ENCODE measurements around the gene ATP8A2. TPM values are rescaled to one million over a fixed set of nuclear protein-coding genes. Genes with fewer than 3 reads are reported as not detected.
"Not testable (repeated sequence)": the region's sequence is repeated elsewhere in the genome, so short reads cannot be mapped to it uniquely, and the experiment has no call there.

Gene ATP8A2
- polyA plus RNA-seq, 3 donors from 2014 or later = 0.20 to 0.38 TPM; not detected in 1

- Mint-ChIP-seq H3K27me3 (ENCODE audit: low read depth in 3 of 3) (peaks cover 0 to 6% (median 5%) of the 10 kb centered on the region in 3 donors), H3K9me3 (peaks cover 0 to 2% (median 0%) of the 10 kb centered on the region in 6 donors), H3K27ac (no peak overlapping the region), H3K4me3 (no peak overlapping the region), H3K36me3 (no peaks in the 10 kb centered on the region), H3K4me1 (no peaks in the 10 kb centered on the region)
- no peak for DNase-seq
Observed at GRCh38 chr13:25494698-25495411, 123.1 kb downstream of the ATP8A2 start.

GRCh38 chr13:25501231-25501630 lies 129.5 kb downstream of the ATP8A2 start:
- no peaks in the 10 kb centered on the region for H3K36me3 Mint-ChIP-seq
- H3K27me3 Mint-ChIP-seq (ENCODE audit: low read depth in 3 of 3) = peaks cover 0 to 8% (median 6%) of the 10 kb centered on the region in 3 donors
- no peak overlapping the region for H3K27ac Mint-ChIP-seq
- no peak for DNase-seq
- H3K4me3 Mint-ChIP-seq = no peak overlapping the region
- H3K4me1 Mint-ChIP-seq = no peaks in the 10 kb centered on the region
- no peaks in the 10 kb centered on the region for H3K9me3 Mint-ChIP-seq

GRCh38 chr13:25502031-25502430 lies 130.3 kb downstream of the ATP8A2 start:
- no peak overlapping the region for H3K4me3 Mint-ChIP-seq
- H3K27ac Mint-ChIP-seq = no peak overlapping the region
- H3K27me3 Mint-ChIP-seq (ENCODE audit: low read depth in 3 of 3) = peaks cover 0 to 8% (median 6%) of the 10 kb centered on the region in 3 donors
- no peaks in the 10 kb centered on the region for H3K36me3 Mint-ChIP-seq
- no peak for DNase-seq
- no peaks in the 10 kb centered on the region for H3K9me3 Mint-ChIP-seq
- no peaks in the 10 kb centered on the region for H3K4me1 Mint-ChIP-seq

GRCh38 chr13:25502551-25502950 lies 130.8 kb downstream of the ATP8A2 start:
- Mint-ChIP-seq H3K9me3 (no peaks in the 10 kb centered on the region), H3K27ac (no peak overlapping the region), H3K4me1 (no peaks in the 10 kb centered on the region), H3K27me3 (ENCODE audit: low read depth in 3 of 3) (peaks cover 0 to 8% (median 6%) of the 10 kb centered on the region in 3 donors), H3K4me3 (no peak overlapping the region), H3K36me3 (no peaks in the 10 kb centered on the region)
- DNase-seq = no peak

GRCh38 chr13:25503856-25504255 lies 132.1 kb downstream of the ATP8A2 start:
- no peaks in the 10 kb centered on the region for H3K4me1 Mint-ChIP-seq
- H3K9me3 Mint-ChIP-seq = peaks cover 0 to 3% (median 0%) of the 10 kb centered on the region in 6 donors
- H3K36me3 Mint-ChIP-seq = no peaks in the 10 kb centered on the region
- H3K27ac Mint-ChIP-seq = no peak overlapping the region
- peaks cover 0 to 8% (median 6%) of the 10 kb centered on the region in 3 donors for H3K27me3 Mint-ChIP-seq (ENCODE audit: low read depth in 3 of 3)
- DNase-seq = no peak
- no peak overlapping the region for H3K4me3 Mint-ChIP-seq

GRCh38 chr13:25507841-25508240 lies 136.1 kb downstream of the ATP8A2 start:
- Mint-ChIP-seq H3K4me1 (no peaks in the 10 kb centered on the region), H3K36me3 (no peaks in the 10 kb centered on the region)

GRCh38 chr13:25513060-25513459 lies 141.3 kb downstream of the ATP8A2 start:
- DNase-seq; H3K4me3 Mint-ChIP-seq; H3K27me3 Mint-ChIP-seq (ENCODE audit: low read depth in 3 of 3); H3K4me1 Mint-ChIP-seq; H3K36me3 Mint-ChIP-seq; H3K9me3 Mint-ChIP-seq; H3K27ac Mint-ChIP-seq: not testable (repeated sequence)

More at GRCh38 chr13:25507841-25508240, 136.1 kb downstream of the ATP8A2 start:
- no peak for DNase-seq
- no peak overlapping the region for H3K27ac Mint-ChIP-seq
- no peak overlapping the region for H3K4me3 Mint-ChIP-seq
- H3K9me3 Mint-ChIP-seq = peaks cover 0 to 6% (median under 1%) of the 10 kb centered on the region in 6 donors
- peaks cover 2 to 3% (median 3%) of the 10 kb centered on the region in 3 donors for H3K27me3 Mint-ChIP-seq (ENCODE audit: low read depth in 3 of 3)

GRCh38 chr13:25518441-25518840 lies 146.7 kb downstream of the ATP8A2 start:
- no peaks in the 10 kb centered on the region for H3K36me3 Mint-ChIP-seq
- H3K4me3 Mint-ChIP-seq = no peak overlapping the region
- no peak for DNase-seq
- no peaks in the 10 kb centered on the region for H3K4me1 Mint-ChIP-seq
- H3K9me3 Mint-ChIP-seq = peaks cover 0 to 8% (median 2%) of the 10 kb centered on the region in 6 donors
- no peak overlapping the region for H3K27ac Mint-ChIP-seq
- H3K27me3 Mint-ChIP-seq (ENCODE audit: low read depth in 3 of 3) = peaks cover 1 to 11% (median 2%) of the 10 kb centered on the region in 3 donors

GRCh38 chr13:25525884-25526283 lies 154.1 kb downstream of the ATP8A2 start:
- peaks cover 8 to 47% (median 20%) of the 10 kb centered on the region in 6 donors for H3K9me3 Mint-ChIP-seq
- no peaks in the 10 kb centered on the region for H3K4me1 Mint-ChIP-seq
- DNase-seq = no peak
- no peak overlapping the region for H3K27ac Mint-ChIP-seq
- no peak overlapping the region for H3K4me3 Mint-ChIP-seq
- peaks cover 0 to 13% (median 4%) of the 10 kb centered on the region in 3 donors for H3K36me3 Mint-ChIP-seq
- H3K27me3 Mint-ChIP-seq (ENCODE audit: low read depth in 3 of 3) = peaks cover 3 to 23% (median 4%) of the 10 kb centered on the region in 3 donors

GRCh38 chr13:25528266-25528665 lies 156.5 kb downstream of the ATP8A2 start:
- Mint-ChIP-seq H3K4me3 (no peak overlapping the region), H3K4me1 (no peaks in the 10 kb centered on the region), H3K27ac (no peak overlapping the region), H3K27me3 (ENCODE audit: low read depth in 3 of 3) (peaks cover 3 to 18% (median 4%) of the 10 kb centered on the region in 3 donors), H3K36me3 (peaks cover 0 to 13% (median 4%) of the 10 kb centered on the region in 3 donors), H3K9me3 (peaks cover 8 to 44% (median 18%) of the 10 kb centered on the region in 6 donors)
- DNase-seq = no peak

- no peak for DNase-seq
- H3K4me3 Mint-ChIP-seq = no peak overlapping the region
- H3K27ac Mint-ChIP-seq = no peak overlapping the region
- peaks cover 0 to 13% (median 4%) of the 10 kb centered on the region in 3 donors for H3K36me3 Mint-ChIP-seq
- peaks cover 8 to 36% (median 15%) of the 10 kb centered on the region in 6 donors for H3K9me3 Mint-ChIP-seq
- H3K27me3 Mint-ChIP-seq (ENCODE audit: low read depth in 3 of 3) = peaks cover 2 to 16% (median 3%) of the 10 kb centered on the region in 3 donors
- H3K4me1 Mint-ChIP-seq = no peaks in the 10 kb centered on the region
Observed at GRCh38 chr13:25529425-25529824, 157.7 kb downstream of the ATP8A2 start.

- H3K36me3 Mint-ChIP-seq = no peaks in the 10 kb centered on the region
Observed at GRCh38 chr13:25538276-25538675, 166.5 kb downstream of the ATP8A2 start.

GRCh38 chr13:25541434-25542123 lies 169.8 kb downstream of the ATP8A2 start:
- Mint-ChIP-seq H3K27ac (no peak overlapping the region), H3K27me3 (ENCODE audit: low read depth in 3 of 3) (peaks cover 0 to 5% (median 4%) of the 10 kb centered on the region in 3 donors), H3K4me1 (no peaks in the 10 kb centered on the region), H3K36me3 (peaks cover 0 to 4% (median 0%) of the 10 kb centered on the region in 3 donors), H3K9me3 (peaks cover 0 to 2% (median 0%) of the 10 kb centered on the region in 6 donors), H3K4me3 (no peak overlapping the region)
- DNase-seq = no peak

More at GRCh38 chr13:25538276-25538675, 166.5 kb downstream of the ATP8A2 start:
- Mint-ChIP-seq H3K4me3 (no peak overlapping the region), H3K27me3 (ENCODE audit: low read depth in 3 of 3) (no peaks in the 10 kb centered on the region), H3K27ac (no peak overlapping the region), H3K4me1 (no peaks in the 10 kb centered on the region), H3K9me3 (no peaks in the 10 kb centered on the region)
- no peak for DNase-seq

- not testable (repeated sequence) for H3K9me3 Mint-ChIP-seq, H3K36me3 Mint-ChIP-seq
Observed at GRCh38 chr13:25548991-25549390, 177.2 kb downstream of the ATP8A2 start.

More at GRCh38 chr13:25548991-25549390, 177.2 kb downstream of the ATP8A2 start:
- not testable (repeated sequence) for H3K4me3 Mint-ChIP-seq, H3K27ac Mint-ChIP-seq, DNase-seq, H3K4me1 Mint-ChIP-seq
- H3K27me3 Mint-ChIP-seq (ENCODE audit: low read depth in 3 of 3) = peaks cover 6 to 15% (median 7%) of the 10 kb centered on the region in 3 donors

Data from immature natural killer cell (primary cell).